ENCODE measurements around the gene PROSER2. TPM values are rescaled to one million over a fixed set of nuclear protein-coding genes. Genes with fewer than 3 reads are reported as not detected.

The PROSER2 gene
- total RNA-seq, 1 donor from 2014 or later: 15.2 TPM

DNA sequence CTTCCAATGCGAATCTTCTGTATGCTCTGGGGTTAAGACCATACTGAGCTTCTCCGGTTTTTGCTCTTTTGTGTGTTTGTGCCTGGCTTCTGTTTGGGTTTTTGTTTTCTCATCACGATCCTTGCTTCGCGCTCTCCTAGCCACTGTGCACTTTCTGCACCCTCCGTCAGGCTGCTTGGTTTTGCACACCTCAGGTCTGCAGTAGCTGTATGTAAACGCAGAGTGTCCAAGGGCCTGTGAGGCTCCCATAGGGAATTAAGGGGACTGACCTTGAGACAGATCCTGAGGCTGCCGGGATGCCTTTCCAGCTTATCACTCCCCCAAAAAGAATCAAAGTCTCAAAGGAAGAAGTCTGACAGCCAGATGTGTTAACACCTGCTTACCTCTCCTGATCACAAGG, 95.2 kb downstream of the PROSER2 start:
- Mint-ChIP-seq H3K4me1 (ENCODE audit: low read depth) (peaks cover 17% of the 10 kb centered on the region), H3K9me3 (ENCODE audit: low read depth) (no peaks in the 10 kb centered on the region), H3K4me3 (ENCODE audit: unreplicated experiment) (no peak overlapping the region), H3K36me3 (ENCODE audit: low read depth) (peaks cover 20% of the 10 kb centered on the region), H3K27me3 (ENCODE audit: low read depth) (no peaks in the 10 kb centered on the region), H3K27ac (ENCODE audit: unreplicated experiment) (no peak overlapping the region)
- DNase-seq (ENCODE audit: low spot score): no peak
- TF ChIP-seq, protein P1, sequence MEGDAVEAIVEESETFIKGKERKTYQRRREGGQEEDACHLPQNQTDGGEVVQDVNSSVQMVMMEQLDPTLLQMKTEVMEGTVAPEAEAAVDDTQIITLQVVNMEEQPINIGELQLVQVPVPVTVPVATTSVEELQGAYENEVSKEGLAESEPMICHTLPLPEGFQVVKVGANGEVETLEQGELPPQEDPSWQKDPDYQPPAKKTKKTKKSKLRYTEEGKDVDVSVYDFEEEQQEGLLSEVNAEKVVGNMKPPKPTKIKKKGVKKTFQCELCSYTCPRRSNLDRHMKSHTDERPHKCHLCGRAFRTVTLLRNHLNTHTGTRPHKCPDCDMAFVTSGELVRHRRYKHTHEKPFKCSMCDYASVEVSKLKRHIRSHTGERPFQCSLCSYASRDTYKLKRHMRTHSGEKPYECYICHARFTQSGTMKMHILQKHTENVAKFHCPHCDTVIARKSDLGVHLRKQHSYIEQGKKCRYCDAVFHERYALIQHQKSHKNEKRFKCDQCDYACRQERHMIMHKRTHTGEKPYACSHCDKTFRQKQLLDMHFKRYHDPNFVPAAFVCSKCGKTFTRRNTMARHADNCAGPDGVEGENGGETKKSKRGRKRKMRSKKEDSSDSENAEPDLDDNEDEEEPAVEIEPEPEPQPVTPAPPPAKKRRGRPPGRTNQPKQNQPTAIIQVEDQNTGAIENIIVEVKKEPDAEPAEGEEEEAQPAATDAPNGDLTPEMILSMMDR (IDR thresholded peaks at IDR 0.05): no peak

DNA sequence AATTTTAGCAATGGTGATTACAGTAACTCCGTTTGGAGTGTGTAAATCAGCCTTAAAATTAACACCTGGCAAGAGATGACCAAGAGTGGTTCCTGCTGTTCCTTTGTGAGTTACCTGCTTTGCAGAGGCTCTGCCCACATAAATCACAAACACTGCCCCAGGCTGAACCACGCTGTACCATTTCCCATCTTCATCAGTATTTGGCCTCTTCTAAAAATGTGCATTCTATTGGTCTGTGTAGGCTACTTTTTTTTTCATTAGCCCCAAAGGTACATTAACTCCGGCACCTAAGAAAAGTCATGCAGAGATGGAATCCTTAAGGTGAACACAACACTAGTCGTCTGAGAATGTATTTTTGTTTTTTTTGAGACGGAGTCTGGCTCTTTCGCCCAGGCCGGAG, 96.1 kb downstream of the PROSER2 start:
- Mint-ChIP-seq H3K36me3 (ENCODE audit: low read depth) (peaks cover 20% of the 10 kb centered on the region), H3K4me3 (ENCODE audit: unreplicated experiment) (no peak overlapping the region), H3K27ac (ENCODE audit: unreplicated experiment) (no peak overlapping the region), H3K9me3 (ENCODE audit: low read depth) (no peaks in the 10 kb centered on the region), H3K27me3 (ENCODE audit: low read depth) (no peaks in the 10 kb centered on the region), H3K4me1 (ENCODE audit: low read depth) (peaks cover 17% of the 10 kb centered on the region)
- TF ChIP-seq, protein P1 (IDR thresholded peaks at IDR 0.05): no peak
- no peak for DNase-seq (ENCODE audit: low spot score)

Other genes with a start within 250 kb of the PROSER2 start
- 11.7 to 12.3 TPM (median 12.3 TPM) in 3 replicates for gene USP6NL, start 211.7 kb upstream of the PROSER2 start, total RNA-seq
- 0.41 to 6.5 TPM (median 5.7 TPM) in 3 replicates for gene ECHDC3, start 81.0 kb upstream of the PROSER2 start, total RNA-seq
- 17.5 to 20.3 TPM (median 20.0 TPM) in 3 replicates for gene UPF2, start 219.5 kb downstream of the PROSER2 start, total RNA-seq
- gene DHTKD1, start 245.6 kb downstream of the PROSER2 start, total RNA-seq: 12.1 to 16.4 TPM (median 13.7 TPM) in 3 replicates